Measurements from ENCODE around the gene UBE3C.

DNA sequence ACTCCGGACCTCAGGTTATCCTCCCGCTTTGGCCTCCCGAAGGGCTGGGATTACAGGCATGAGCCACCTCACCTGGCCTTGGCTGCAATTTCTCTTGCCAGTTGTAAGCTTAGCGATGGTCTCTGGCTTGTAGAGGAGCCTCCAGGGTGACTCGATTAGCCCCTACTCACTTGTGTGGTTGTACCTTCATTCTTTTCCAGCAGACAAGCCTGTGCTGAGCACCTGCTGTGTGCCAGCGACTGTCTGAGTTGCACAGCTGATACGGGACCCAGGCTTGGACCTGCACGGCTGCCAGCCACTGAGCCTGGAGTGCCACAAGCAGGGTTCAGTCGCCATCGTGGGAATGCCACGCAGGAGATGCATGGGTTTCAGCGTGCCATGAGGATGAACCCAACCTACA is 156.0 kb downstream of the UBE3C start:
- TF ChIP-seq, protein P1, sequence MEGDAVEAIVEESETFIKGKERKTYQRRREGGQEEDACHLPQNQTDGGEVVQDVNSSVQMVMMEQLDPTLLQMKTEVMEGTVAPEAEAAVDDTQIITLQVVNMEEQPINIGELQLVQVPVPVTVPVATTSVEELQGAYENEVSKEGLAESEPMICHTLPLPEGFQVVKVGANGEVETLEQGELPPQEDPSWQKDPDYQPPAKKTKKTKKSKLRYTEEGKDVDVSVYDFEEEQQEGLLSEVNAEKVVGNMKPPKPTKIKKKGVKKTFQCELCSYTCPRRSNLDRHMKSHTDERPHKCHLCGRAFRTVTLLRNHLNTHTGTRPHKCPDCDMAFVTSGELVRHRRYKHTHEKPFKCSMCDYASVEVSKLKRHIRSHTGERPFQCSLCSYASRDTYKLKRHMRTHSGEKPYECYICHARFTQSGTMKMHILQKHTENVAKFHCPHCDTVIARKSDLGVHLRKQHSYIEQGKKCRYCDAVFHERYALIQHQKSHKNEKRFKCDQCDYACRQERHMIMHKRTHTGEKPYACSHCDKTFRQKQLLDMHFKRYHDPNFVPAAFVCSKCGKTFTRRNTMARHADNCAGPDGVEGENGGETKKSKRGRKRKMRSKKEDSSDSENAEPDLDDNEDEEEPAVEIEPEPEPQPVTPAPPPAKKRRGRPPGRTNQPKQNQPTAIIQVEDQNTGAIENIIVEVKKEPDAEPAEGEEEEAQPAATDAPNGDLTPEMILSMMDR (IDR thresholded peaks at IDR 0.05; ENCODE audit: insufficient read depth, low read length): no peak
- TF ChIP-seq, protein P2, sequence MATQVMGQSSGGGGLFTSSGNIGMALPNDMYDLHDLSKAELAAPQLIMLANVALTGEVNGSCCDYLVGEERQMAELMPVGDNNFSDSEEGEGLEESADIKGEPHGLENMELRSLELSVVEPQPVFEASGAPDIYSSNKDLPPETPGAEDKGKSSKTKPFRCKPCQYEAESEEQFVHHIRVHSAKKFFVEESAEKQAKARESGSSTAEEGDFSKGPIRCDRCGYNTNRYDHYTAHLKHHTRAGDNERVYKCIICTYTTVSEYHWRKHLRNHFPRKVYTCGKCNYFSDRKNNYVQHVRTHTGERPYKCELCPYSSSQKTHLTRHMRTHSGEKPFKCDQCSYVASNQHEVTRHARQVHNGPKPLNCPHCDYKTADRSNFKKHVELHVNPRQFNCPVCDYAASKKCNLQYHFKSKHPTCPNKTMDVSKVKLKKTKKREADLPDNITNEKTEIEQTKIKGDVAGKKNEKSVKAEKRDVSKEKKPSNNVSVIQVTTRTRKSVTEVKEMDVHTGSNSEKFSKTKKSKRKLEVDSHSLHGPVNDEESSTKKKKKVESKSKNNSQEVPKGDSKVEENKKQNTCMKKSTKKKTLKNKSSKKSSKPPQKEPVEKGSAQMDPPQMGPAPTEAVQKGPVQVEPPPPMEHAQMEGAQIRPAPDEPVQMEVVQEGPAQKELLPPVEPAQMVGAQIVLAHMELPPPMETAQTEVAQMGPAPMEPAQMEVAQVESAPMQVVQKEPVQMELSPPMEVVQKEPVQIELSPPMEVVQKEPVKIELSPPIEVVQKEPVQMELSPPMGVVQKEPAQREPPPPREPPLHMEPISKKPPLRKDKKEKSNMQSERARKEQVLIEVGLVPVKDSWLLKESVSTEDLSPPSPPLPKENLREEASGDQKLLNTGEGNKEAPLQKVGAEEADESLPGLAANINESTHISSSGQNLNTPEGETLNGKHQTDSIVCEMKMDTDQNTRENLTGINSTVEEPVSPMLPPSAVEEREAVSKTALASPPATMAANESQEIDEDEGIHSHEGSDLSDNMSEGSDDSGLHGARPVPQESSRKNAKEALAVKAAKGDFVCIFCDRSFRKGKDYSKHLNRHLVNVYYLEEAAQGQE (IDR thresholded peaks at IDR 0.05; ENCODE audit: insufficient replicate concordance, low read depth): no peak
- TF ChIP-seq POLR2AphosphoS5 (IDR thresholded peaks at IDR 0.05; ENCODE audit: low read depth) (no peak), GABPA (IDR thresholded peaks at IDR 0.05; ENCODE audit: low read depth) (no peak)
